M059J (cell line): ENCODE results near the gene SASH3. TPM values are rescaled to one million over a fixed set of nuclear protein-coding genes. Genes with fewer than 3 reads are reported as not detected.

Source experiments
- DNase-seq: peaks from one replicate; pipeline ENCODE4 v3.0.0-alpha.2; 2012; ENCODE audit warnings: low read depth
- total RNA-seq: library from RNA; depleted of rRNA; stranded (reverse); fragments of >200 nt; shearing (Covaris generic); gene quantifications from 2 replicates; pipeline ENCODE4 v1.2.3, GENCODE V29; 2014

SASH3 gene
- total RNA-seq, 1 experiment from 2014 or later = not detected

DNA sequence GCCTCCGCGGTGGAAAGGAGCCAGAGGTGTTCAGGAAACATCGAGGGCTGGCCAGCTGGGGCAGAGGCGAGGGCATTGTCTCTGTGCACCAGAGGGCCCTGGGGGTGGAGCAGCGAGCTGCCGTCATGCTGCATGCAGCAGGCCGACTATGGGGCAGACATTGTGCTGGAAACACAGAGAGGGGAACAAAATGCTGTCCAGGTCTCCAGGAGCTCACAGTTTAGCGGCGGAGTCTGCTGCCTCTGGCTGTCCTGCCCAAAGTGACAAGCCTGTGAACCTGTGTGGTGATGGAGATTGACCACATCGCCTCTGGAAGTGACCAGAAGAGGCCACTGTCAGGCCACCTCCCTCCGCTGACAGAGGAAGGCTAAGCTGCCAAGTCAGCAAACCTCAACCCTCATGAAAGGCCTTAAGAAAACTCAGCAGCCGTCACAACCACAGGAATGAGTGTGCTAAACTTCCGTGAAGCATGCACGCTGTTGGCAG, 20.1 kb upstream of the SASH3 start:
- peak; percentile 95 for DNase-seq

DNA sequence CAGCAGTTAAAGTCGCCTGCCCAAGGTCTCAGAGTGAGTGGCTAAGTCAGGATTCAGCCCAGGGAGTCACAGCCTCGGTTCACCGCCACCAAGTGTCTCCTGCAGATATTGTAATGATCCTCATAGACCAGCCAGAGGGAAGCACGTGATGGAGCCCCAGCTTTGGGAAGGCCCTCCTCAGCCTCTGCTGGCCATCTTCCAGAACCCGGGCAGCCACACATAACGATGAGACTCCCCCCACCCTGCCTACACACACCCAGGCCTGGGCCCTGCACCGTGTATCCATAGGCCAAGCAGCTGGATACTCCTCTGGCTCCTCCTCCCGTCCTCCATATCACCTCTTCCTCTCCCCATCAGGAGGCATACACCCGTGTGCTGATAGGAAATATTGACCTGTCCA, 19.6 kb upstream of the SASH3 start:
- no peak for DNase-seq

DNA sequence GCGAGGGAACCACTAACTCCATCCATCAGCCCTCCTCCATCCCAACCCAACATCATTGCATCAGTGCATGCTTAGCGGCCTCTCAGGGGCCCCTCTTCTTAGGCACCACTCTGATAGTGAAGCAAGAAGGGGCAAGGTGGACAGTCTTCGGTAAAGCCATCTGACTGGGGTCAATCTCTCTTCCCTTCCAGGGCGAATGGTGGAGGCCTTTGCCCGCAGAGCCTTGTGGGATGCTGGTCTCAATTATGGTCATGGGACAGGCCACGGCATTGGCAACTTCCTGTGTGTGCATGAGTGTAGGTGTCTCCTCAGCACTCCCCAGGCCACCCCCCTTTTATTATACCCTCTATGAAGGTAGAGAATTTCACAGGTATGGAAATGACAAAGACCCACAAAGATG, 18.8 kb upstream of the SASH3 start:
- DNase-seq = no peak

DNA sequence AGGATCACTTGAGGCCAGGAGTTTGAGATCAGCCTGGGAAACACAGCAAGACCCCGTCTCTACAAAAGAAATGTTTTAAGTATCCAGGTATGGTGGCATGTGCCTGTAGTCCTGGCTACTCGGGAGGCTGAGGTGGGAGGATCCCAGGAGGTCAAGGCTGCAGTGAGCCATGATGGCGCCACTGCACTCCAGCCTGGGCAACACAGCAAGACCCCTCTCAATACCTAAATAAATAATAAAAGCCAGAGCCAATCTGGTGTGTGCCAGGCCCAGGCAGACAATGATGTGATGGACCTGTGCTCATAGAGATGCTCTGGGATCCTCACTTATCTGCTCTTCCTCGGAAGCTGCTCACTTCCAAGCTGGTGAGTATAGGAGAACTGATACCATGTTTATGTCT, 18.2 kb upstream of the SASH3 start:
- DNase-seq = no peak

DNA sequence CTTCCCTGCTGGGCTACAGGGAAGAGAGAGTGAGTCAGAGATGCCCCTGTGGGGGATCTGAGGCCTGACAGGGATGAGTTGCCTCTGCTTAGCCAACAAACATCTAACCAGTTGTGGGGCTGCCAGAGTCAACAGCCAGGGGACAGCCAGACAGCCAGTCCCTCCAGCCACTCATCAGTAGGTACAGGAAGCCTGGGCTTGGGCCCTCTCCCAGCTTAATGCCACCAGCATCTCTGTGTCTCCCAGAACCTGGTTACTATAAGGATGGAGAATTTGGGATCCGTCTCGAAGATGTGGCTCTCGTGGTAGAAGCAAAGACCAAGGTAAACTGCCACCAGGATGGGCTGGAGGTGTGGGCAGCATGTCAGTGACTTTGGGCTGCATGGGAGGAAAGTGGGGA, 17.3 kb upstream of the SASH3 start:
- DNase-seq = no peak

DNA sequence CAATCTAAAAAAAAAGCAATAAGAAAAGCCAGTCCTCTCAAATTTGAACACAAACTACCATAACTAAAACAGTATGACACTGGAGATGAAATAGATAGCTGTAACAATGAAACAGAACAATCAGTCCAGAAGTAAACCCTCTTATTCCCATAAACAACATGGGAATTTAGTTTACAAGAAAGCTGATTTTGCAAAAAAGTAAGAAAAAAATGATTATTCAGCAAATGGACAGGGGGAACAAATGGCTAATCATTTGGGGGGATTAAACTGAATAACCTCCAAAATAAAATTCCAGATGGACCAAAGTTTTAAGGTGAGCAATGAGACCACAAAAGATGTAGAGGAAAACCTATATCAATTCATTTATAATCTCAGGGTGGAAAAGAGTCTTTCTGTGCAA, 16.1 kb upstream of the SASH3 start:
- DNase-seq = no peak

DNA sequence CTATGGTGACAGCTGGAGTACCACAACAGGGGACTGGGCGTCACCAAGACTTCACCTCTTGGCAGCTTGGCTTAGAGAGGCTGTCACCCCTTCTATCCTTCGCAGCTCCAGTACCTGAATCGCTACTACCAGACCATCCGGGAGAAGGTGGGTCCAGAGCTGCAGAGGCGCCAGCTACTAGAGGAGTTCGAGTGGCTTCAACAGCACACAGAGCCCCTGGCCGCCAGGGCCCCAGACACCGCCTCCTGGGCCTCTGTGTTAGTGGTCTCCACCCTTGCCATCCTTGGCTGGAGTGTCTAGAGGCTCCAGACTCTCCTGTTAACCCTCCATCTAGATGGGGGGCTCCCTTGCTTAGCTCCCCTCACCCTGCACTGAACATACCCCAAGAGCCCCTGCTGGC, 11.6 kb upstream of the SASH3 start:
- no peak for DNase-seq

DNA sequence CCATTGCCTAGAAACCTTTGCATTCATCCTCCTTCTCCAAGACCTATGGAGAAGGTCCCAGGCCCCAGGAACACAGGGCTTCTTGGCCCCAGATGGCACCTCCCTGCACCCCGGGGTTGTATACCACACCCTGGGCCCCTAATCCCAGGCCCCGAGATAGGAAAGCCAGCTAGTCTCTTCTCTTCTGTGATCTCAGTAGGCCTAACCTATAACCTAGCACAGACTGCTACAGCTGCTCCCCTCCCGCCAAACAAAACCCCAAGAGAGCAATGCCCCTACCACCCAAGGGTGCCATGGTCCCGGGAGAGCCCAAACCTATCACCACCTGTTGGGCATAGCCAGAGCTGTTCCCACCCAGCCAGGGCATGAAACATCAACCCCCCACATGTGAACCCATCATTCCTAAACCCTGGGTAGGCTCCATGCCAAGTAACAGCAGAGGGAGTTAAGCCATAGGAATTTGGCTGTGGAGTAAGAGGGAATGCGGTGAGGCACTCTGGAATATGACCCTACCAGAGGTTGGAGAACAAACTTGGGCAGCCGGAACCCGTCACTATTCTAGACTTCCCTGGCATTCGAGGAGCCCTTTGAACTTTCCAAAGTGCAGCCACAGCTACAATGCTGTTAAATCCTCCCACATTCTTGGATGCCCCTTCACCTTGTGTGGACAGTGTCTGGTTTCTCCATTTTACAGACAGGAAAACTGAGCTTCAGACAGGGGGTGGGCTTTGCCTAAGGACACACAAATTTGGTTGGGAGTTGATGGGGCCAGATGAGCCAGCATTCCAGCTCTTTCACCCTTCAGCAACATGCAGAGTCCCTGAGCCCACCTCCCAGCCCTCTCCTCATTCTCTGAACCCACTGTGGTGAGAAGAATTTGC, 10.9 kb upstream of the SASH3 start:
- no peak for DNase-seq

DNA sequence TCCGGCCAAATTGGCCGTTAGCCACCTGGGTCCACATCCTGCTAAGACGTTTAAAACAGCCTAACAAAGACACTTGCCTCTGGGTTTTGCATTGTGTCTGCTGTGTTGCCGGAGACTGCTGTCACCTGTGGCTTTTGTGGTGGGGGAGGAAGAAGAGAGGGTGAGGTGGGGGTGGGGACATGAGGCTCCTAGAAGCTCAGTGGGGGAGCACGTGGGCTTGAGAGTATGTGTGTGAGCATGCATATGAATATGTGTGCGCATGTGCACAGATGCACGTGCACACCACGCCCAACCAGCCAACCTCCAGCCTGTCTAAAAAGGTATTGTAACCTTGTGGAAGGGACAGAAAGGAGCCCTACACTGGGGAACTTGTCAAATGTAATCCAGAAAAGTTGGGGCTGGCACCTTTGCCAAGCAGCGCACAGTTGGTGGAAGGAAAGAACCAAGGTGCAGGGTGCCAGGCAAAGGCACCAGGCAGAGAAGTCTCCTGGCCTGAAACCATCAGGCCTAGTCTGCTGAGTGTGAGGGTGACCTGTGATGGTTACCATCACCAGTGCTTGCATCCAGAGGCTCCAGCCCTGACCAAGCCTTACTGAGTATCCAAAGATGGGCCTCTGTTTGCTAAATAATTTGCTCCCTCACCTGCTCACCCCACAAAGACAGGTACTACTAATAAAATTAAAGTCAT, 10.1 kb upstream of the SASH3 start:
- no peak for DNase-seq

DNA sequence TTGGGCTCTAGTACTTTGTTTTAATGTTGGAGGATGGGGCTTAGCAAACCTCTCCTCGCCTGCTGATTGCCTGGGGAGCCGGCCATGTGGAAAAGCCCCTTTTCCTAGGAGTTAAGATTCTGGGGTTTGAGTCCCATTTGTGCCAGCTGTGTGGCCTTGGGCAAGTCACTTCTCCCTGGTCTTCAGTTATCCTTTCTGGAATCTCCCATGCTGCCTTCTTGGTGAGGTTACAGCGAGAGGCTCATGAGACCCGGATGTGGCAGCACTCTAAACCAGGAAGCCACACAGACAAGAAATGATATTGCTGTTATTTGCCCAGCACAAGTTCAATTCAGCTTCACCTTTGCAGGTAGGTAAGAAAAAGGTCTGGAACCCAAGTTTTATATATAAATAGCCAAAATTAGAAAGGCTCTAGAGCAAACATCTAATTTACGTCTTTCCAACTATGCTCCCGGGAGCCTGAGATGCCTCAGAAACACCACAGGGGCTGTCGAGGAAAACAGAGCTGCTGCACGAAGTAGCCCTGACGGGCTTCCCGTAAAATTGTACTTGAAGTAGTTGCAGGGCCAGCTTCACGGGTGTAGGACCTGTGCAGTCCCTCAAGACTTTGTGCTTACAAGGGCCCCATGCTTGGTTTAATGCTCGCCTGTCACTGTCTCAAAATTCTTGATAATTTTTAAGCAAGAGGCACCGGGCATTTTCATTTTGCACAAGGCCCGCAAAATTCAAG, 8.3 kb upstream of the SASH3 start:
- no peak for DNase-seq

DNA sequence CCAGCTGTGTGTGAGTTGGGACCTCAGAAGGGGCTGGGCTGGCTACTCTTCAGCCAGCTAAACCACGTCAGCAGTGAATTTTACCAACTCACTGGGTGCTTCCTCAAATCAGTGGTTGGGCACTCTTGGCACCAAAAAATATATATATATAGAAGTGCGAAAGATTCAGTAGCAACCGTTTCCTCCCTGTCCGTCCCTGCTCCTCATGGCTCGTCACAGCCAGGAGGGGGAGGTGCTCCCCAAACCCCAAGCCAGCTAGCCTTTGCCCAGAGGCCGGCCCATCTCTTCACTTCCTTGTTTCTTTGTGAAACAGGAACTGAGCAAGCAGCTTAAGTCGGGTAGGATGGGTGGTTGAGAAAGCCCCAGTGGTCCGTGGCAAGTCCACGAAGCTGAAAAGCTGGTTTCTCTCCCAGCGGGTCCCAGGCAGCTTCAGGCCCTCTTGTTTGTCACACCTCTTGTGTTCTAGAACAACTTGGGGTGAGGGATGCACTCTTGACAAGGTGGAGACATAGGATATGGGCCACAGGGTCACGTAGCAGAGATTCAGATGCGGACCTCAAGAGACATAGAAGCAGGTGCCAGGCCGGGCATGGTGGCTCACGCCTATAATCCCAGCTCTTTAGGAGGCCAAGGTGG, 6.8 kb upstream of the SASH3 start:
- no peak for DNase-seq

DNA sequence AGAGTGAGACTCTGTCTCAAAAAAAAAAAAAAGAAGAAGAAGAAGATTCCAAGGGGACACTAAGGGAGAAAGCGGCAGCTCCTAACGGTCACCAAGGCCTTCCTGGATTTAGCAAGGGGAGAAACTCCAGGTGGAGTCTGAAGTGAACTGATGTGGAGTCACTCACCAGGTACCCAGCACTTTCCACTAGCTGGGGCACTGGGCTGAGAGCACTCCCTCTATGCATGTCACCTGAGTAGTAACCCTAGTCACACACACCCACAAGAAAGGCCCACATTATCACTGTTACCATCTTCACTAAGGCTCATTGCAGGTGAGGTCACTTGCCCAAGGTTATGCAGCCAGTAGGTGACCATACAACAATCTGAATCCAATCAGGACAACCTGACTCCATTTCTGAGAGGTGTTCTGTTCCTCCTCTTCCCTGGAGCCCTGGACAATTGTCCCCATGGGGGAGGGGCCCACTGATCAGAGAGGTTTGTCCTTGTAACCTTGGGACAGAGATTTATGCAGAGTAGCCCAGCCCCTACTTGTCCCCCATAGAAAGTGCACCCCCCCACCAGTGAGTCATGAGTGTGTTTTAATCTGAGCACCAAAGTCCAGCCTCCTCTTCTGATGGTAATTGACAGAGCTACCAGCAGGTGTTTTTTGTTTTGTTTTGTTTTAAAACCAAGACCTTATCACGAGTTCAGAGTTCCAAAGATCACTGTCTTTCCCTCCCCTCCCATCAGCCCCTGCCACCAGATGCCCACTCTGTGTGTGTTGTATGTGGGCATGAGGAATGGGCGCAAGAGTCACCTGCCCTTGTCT, 5.9 kb upstream of the SASH3 start:
- no peak for DNase-seq

DNA sequence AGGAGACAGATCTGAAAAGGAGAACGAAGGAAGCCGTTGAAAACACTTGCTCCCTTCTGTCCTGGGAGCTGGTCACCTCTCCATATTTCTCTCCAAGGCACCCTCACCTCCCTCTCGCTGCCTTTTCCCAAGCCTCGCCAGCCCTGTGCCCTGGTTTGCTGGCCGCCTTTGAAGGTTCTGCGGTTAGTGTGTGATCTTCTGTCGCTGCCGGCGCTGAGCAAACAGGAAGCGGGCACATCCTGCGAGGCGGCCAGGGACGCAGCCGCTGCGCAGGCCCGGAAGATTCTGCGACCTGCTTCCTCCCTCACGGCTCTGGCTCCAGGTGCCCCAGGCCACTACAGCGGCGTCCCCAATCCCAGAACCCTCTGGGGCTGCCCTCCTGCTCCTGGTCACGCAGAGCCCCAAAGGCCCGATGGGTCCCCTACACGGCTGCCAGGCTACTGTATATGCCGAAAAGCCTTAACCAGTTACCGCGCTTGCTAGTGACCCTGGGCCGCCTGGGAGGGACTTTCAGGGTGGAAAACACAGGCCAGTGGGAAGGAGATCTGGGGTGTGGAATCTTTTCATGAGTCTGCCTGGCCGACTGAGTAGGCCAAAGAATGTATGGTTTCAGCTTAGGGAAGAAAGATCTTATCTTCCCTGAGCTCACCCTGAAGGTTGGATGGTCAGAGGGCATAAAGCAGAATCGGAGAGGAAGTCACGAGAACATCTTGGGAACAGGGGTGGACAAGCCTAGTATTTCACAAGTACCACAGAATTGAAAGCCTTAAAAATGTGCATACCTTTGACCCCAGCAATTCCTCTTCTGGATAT, 2.3 kb upstream of the SASH3 start:
- no peak for DNase-seq

DNA sequence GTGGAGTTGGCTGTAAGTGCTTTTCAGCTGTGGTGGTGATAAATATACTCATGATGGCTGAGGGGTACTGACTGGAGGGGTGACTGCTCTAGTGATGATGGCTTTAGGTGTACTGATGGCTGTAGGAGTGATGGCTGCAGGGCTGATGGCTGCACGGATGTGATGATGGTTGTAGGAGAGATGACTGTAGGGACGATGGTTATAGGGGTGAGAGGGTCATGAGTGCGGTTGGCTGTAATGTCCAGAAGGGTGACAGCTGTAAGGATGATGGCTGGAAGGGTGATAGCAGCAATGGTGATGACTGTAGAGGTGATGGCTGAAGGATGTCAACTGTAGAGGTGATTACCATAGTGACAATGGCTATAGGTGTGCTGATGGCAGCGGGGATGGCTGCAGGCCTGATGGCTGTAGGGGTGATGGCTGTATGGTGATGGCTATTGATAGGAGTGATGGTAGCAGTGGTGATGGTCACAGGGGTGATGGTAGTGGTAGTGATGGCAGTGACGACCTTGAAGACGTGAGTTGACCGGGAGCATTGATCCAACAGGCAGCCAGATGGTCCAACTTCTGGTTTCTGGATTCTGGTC, 570 bp upstream of the SASH3 start:
- no peak for DNase-seq

DNA sequence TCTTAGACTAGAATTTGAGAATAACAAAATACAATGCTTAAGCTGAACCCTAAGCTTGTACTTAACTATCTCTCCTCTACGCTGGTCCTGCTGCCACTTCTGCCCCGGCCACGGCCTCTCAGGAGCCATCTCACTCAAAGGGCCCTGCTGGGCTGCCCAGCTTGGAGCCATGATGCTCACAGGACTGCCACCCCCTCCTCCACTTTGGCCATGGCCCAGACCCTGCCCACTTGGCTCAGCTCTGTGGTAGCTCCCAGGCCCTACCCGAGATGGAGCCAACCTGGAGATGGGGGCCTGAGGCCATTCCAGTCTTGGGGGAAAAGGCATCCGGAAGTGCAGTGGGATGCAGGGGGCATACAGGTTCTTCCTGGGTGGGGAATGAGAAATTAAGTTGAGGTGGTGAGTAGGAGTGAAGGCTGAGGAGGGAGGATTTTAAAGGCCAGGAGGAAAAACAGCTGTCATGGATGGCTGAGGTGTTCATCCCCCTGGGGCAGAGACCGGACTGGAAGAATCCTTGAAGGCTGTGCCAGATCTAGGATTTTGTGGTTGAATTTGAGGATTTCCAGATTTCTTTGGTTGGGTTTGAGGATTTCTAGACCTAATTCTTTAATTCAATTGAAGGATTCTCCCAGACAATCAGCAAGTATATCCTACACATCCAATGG, 824 bp downstream of the SASH3 start:
- DNase-seq = no peak

DNA sequence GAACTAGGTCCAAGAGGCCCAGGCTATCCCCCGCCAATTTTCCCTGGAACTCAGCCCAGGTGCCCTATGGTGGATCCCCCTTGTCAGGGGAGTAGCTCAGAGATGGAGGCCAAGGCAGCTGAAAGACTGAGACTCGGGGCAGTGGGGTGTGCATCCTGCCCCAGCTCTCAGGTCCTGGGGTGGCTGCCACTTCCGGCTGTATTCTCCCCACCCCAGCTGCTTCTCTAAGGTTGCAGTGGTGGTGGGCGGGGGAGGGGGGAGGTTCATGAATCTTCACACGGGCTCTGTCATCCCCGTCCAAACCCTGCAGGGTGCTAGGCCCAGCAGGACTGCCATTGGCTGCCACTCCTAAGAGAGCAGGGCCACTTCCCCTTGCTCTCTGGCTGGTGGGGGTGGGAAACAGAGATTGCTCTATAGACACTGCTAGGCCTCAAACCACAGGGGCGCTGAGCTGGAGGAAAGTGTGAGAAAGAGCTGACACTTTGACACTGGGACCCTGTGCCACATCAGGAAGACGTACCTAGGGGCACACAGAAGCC, 1.5 kb downstream of the SASH3 start:
- no peak for DNase-seq

DNA sequence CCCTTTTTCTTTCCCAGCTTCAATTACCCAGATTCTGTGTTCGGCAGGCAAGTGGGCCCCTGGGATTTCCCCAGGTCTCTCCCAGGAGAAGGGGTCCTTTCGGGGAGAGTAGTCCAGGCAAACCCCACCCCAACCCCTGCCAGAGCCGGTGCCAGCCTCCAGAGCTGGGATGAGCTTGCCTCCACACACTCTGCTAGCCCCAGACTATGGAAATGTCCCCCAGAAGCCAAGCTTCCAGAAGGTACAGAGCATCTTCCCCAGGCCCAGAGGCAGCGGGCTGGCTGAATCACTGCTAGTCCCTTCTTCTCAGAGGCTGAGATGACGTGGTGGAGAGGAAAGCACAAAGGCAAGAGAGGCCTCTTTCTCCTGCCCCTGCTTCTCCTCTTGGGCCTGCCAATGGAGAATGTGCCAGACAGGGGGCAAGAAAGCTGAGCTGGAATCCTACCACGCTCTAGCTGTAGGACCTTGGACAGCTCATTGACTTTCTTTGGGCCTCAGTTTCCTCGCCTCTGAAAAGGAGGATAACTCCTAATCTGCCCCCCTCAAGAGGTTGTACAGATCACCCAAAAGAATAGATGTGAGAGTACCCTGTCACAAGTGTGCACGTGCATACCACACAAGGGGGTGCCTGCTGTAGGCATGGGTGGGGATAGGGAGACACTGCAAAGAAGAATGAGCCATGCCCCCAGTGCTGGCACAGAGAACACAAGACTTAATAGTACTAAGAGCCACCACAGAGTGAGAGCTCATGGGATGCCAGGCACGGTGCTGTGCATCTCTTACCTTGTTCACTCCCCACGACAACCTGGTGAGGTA, 2.1 kb downstream of the SASH3 start:
- DNase-seq = no peak

DNA sequence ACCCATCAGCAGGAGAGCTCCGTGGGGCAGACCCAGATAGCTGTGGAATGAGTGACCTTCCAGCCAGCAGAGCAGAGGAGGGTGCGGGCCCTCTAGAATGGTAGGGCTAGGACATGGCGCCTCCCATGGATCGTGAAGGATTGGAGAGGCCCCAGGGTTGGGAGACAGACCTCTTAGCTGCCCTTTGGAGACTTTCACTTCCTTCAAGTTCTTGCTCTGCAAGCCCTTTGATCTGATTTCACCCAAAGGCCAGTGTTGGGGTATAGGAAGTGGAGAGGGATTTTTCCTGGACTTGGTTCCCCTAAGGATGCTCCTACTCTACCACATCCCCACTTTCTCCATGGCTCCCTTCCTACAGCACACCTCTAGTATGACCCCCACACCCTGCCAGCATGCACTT, 3.0 kb downstream of the SASH3 start:
- no peak for DNase-seq
